Spinal cord (tissue), 10 donors: ENCODE results near the gene DTNBP1. TPM values are rescaled to one million over a fixed set of nuclear protein-coding genes. Genes with fewer than 3 reads are reported as not detected.
"Not testable (repeated sequence)": the region's sequence is repeated elsewhere in the genome, so short reads cannot be mapped to it uniquely, and the experiment has no call there.

Source experiments
- DNase-seq, 6 donors: peaks; one replicate each; pipeline versions ENCODE4 v3.0.0 to v3.0.0-alpha.2; 2013 to 2015; ENCODE audit warnings: low spot score in 6 of 6, low read depth in 4 of 6
- H3K27ac ChIP-seq: one replicate; pipeline ENCODE4 v1.5.1; 2013; ENCODE audit warnings: low read depth, low read length, control low read depth
- H3K27me3 ChIP-seq: one replicate; pipeline ENCODE4 v1.6.1; 2013; ENCODE audit warnings: low read length; ENCODE audit not compliant: control insufficient read depth, insufficient read depth
- H3K36me3 ChIP-seq: one replicate; pipeline ENCODE4 v1.6.1; 2013; ENCODE audit warnings: low read length; ENCODE audit not compliant: control insufficient read depth, insufficient read depth
- H3K4me1 ChIP-seq: one replicate; pipeline ENCODE4 v1.6.1; 2013; ENCODE audit warnings: low read length; ENCODE audit not compliant: control insufficient read depth, insufficient read depth
- H3K4me3 ChIP-seq: one replicate; pipeline ENCODE4 v1.5.1; 2013; ENCODE audit warnings: low read depth, low read length, control low read depth
- H3K9me3 ChIP-seq: one replicate; pipeline ENCODE4 v1.6.1; 2013; ENCODE audit warnings: low read length; ENCODE audit not compliant: control insufficient read depth, insufficient read depth
- WGBS: methylation state at CpG from one replicate; pipeline ENCODE4 v1.1.5; 2013; ENCODE audit warnings: missing lambda C conversion rate; ENCODE audit not compliant: insufficient coverage; 5-methylcytosine and 5-hydroxymethylcytosine counted together
- polyA plus RNA-seq, 2 donors: library from polyadenylated mRNA; unstranded; fragments of 120-200 nt; gene quantifications; one replicate each; pipeline ENCODE4 v1.2.1, GENCODE V29; 2013; ENCODE audit not compliant: insufficient read length in 2 of 2
- total RNA-seq, 2 donors: library from RNA; depleted of rRNA in 1 of 2; stranded (reverse); fragments of 120-200 nt in 1 of 2; fragments of >200 nt in 1 of 2; gene quantifications; one replicate each; pipeline versions ENCODE4 v1.2.3 to v1.2.4, GENCODE V29; 2013 to 2014
- donor health status: healthy.

DTNBP1 gene
- total and polyA plus RNA-seq, 4 donors = 12.7 to 47.9 (median 33.8) TPM

DNA sequence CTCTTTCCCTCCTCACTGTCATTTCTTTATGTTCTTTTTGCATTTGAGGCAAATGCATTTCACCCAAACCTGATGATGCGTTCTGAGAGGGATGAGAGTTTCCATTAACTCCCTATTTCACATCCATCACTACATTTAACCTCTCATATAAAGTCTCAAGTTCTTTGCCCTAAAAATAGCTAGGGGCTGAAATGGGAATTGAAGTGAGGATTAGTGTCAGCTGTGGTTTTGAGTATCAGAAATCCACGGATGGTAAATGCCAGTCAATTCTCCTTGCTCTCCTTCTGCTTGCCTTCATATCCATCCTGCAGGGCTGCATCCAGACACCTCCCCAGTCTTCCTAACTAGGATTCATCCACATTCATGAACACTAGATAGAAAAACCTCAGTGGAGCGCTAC is 10.0 kb upstream of the DTNBP1 start:
- peaks cover 5% of the 10 kb centered on the region for H3K4me1 ChIP-seq
- H3K27ac ChIP-seq = no peak overlapping the region
- 80% methylated on average over 1 of the region's 3 CpGs for WGBS
- no peak for DNase-seq
- H3K36me3 ChIP-seq = no peaks in the 10 kb centered on the region
- no peaks in the 10 kb centered on the region for H3K9me3 ChIP-seq
- peaks cover 11% of the 10 kb centered on the region for H3K27me3 ChIP-seq
- no peak overlapping the region for H3K4me3 ChIP-seq

GRCh38 chr6:15672291-15672690 is 9.5 kb upstream of the DTNBP1 start:
- peaks cover 11% of the 10 kb centered on the region for H3K27me3 ChIP-seq
- H3K36me3 ChIP-seq = no peaks in the 10 kb centered on the region
- peaks cover 5% of the 10 kb centered on the region for H3K4me1 ChIP-seq
- H3K27ac ChIP-seq = no peak overlapping the region
- DNase-seq = no peak
- no peak overlapping the region for H3K4me3 ChIP-seq
- H3K9me3 ChIP-seq = no peaks in the 10 kb centered on the region
- no CpG with 5 or more reads among the region's 1 CpG for WGBS

- no peaks in the 10 kb centered on the region for H3K4me1 ChIP-seq
- WGBS = 62% methylated on average over 1 of the region's 2 CpGs
- peaks cover 11% of the 10 kb centered on the region for H3K27me3 ChIP-seq
- H3K36me3 ChIP-seq = no peaks in the 10 kb centered on the region
- no peak overlapping the region for H3K4me3 ChIP-seq
- DNase-seq = no peak
- H3K9me3 ChIP-seq = no peaks in the 10 kb centered on the region
- no peak overlapping the region for H3K27ac ChIP-seq
These were observed 6.1 kb upstream of the DTNBP1 start for GRCh38 chr6:15668918-15669317.

- H3K27ac ChIP-seq, H3K4me1 ChIP-seq, H3K9me3 ChIP-seq, H3K36me3 ChIP-seq, H3K4me3 ChIP-seq, DNase-seq: not testable (repeated sequence)
- peaks cover 11% of the 10 kb centered on the region for H3K27me3 ChIP-seq
- no CpG with 5 or more reads among the region's 4 CpGs for WGBS
These were observed 4.1 kb upstream of the DTNBP1 start for GRCh38 chr6:15666896-15667295.

- H3K27ac ChIP-seq = no peak overlapping the region
- DNase-seq = no peak
- H3K36me3 ChIP-seq = no peaks in the 10 kb centered on the region
- no peaks in the 10 kb centered on the region for H3K9me3 ChIP-seq
- H3K4me1 ChIP-seq = peaks cover 8% of the 10 kb centered on the region
- no peak overlapping the region for H3K4me3 ChIP-seq
- H3K27me3 ChIP-seq = peaks cover 7% of the 10 kb centered on the region
These were observed 2.4 kb upstream of the DTNBP1 start for GRCh38 chr6:15665237-15665636.

DNA sequence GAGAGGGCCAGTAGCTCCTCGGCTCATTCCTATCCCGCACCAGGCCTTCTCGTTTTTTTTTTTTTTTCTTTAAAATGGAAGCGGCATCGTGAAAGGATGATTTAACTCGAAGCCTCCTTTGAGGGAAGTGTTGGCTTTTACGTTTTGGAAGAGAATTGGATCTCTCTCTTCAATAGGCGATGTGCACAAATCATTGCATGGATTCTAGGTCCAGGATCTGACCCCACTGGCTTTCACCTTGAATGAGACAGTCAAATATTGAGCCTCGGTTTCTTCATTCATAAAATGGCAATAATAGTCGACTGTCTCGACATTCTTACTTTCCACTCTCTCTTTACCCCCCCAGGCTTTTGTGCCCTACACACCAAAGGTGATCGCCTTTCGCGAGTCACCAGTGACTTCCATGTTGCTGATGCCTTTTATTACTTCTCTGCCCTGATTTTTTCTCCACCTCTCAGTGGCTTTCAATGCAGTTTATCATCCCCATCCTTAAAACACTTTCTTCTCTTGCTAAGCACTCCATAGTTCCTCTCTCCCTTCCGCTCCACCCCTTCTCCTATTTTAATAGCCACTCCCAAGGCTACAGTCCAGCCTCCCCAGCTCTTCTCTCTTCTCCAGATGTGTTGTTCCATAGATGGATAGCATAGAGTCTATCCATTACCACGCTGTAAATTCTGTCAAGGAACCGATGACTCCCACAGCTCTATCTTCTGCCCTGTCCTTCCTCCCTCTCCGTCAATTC is 473 bp upstream of the DTNBP1 start:
- Histone ChIP-seq H3K27ac (no peak overlapping the region), H3K4me3 (peak overlapping the region; percentile 64), H3K27me3 (no peaks in the 10 kb centered on the region), H3K4me1 (peaks cover 8% of the 10 kb centered on the region), H3K9me3 (no peaks in the 10 kb centered on the region), H3K36me3 (no peaks in the 10 kb centered on the region)
- no peak for DNase-seq
- WGBS = 65% methylated on average over 10 of the region's 18 CpGs

DNA sequence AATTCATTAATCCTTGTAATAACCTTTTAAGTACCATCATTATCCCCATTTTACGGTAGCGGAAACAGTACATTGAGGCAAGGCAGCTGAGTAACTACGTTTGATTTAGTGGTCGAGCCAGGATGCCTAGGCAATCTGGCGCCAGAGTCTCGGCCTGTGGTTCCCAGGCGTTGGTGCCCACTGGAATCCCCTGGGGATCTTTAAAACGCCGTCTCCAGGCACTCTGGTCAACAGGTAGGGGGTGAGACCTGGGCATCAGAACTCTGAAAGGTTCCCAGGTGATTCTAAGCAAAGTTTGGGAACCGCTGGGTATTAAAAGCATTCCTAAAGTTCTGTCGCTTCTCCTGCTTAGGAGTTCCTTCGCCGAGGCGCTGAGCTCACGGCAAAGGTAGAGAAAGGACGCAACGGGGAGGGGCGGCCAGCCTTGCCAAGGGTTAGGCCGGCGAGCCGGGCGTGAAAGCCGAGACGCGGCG is 939 bp downstream of the DTNBP1 start:
- Histone ChIP-seq H3K36me3 (no peaks in the 10 kb centered on the region), H3K4me3 (peak overlapping the region; percentile 64), H3K27me3 (no peaks in the 10 kb centered on the region), H3K27ac (no peak overlapping the region), H3K9me3 (no peaks in the 10 kb centered on the region), H3K4me1 (peaks cover 8% of the 10 kb centered on the region)
- no peak for DNase-seq
- 9% methylated on average over 26 of the region's 26 CpGs for WGBS

- 76% methylated on average over 4 of the region's 7 CpGs for WGBS
- H3K36me3 ChIP-seq = no peaks in the 10 kb centered on the region
- H3K4me3 ChIP-seq = no peak overlapping the region
- H3K4me1 ChIP-seq = peaks cover 8% of the 10 kb centered on the region
- DNase-seq = no peak
- no peaks in the 10 kb centered on the region for H3K9me3 ChIP-seq
- H3K27ac ChIP-seq = no peak overlapping the region
- H3K27me3 ChIP-seq = no peaks in the 10 kb centered on the region
These were observed 3.6 kb downstream of the DTNBP1 start for GRCh38 chr6:15659181-15659580.

GRCh38 chr6:15658181-15658744 is 4.6 kb downstream of the DTNBP1 start:
- no peak for DNase-seq
- peaks cover 6% of the 10 kb centered on the region for H3K4me1 ChIP-seq
- H3K36me3 ChIP-seq = no peaks in the 10 kb centered on the region
- no peak overlapping the region for H3K27ac ChIP-seq
- no peaks in the 10 kb centered on the region for H3K9me3 ChIP-seq
- H3K27me3 ChIP-seq = no peaks in the 10 kb centered on the region
- no peak overlapping the region for H3K4me3 ChIP-seq
- WGBS = 93% methylated on average over 2 of the region's 6 CpGs

DNA sequence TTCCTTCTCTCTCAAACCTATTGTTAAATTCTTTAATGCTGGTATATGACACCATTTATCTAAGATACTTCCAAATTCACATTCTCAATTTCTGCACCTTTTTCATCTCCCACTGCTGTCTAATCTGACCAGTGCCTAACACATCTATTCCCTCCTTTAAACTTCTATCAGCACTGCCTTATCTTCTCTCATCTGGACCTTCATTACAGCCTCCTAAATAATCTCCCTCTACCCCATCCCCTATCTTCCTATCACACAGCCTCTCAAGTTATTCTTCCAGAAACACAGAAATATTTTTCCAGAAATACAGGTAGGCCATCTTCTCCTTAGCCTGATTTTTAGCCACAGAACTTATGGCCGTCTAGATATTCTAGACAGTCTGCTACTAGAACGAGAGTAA is 5.5 kb downstream of the DTNBP1 start:
- DNase-seq = no peak
- H3K27ac ChIP-seq = no peak overlapping the region
- H3K36me3 ChIP-seq = no peaks in the 10 kb centered on the region
- H3K4me3 ChIP-seq = no peak overlapping the region
- H3K4me1 ChIP-seq = peaks cover 5% of the 10 kb centered on the region
- H3K9me3 ChIP-seq = no peaks in the 10 kb centered on the region
- 92% methylated on average over 2 of the region's 2 CpGs for WGBS
- H3K27me3 ChIP-seq = no peaks in the 10 kb centered on the region
